DND-41 (cell line): ENCODE data around the gene TEX44.

Experiments used
- ATAC-seq: fragments of 200-7000 bp; cut with Tn5 transposase; 3 replicates; pipeline ENCODE4 v1.9.1; 2021; ENCODE audit warnings: low read depth; ENCODE audit not compliant: insufficient read depth
- DNase-seq: peaks from one replicate; pipeline ENCODE4 v3.0.0-alpha.2; 2020
- H2AFZ ChIP-seq: 2 replicates; pipeline ENCODE4 v1.6.0; 2012; ENCODE audit warnings: low read depth, low read length
- H3K27ac ChIP-seq: 2 replicates; pipeline ENCODE4 v1.5.1; 2012; ENCODE audit warnings: low read length, inconsistent platforms
- H3K27me3 ChIP-seq: fragments of 200-600 bp; sonication (generic); 2 replicates; pipeline ENCODE4 v1.6.0; 2012; ENCODE audit warnings: low read length, mild to moderate bottlenecking, inconsistent platforms; ENCODE audit not compliant: insufficient read depth, poor library complexity
- H3K36me3 ChIP-seq: 2 replicates; pipeline ENCODE4 v1.5.1; 2012; ENCODE audit warnings: low read length, inconsistent platforms; ENCODE audit not compliant: insufficient read depth
- H3K4me1 ChIP-seq: 2 replicates; pipeline ENCODE4 v1.5.1; 2012; ENCODE audit warnings: mild to moderate bottlenecking, low read length; ENCODE audit not compliant: insufficient read depth
- H3K4me2 ChIP-seq: 2 replicates; pipeline ENCODE4 v1.6.0; 2012; ENCODE audit warnings: mild to moderate bottlenecking, moderate library complexity, low read length, inconsistent platforms; ENCODE audit not compliant: insufficient read depth
- H3K4me3 ChIP-seq, 2 experiments: fragments of 200-600 bp in 1 of 2; shearing (Covaris generic) in 1 of 2; 2 replicates each; pipeline ENCODE4 v1.5.1; 2012 to 2016; ENCODE audit warnings: inconsistent platforms in 2 of 2, low read length in 2 of 2, mild to moderate bottlenecking in 2 of 2, low read depth in 1 of 2, moderate library complexity in 1 of 2
- H3K79me2 ChIP-seq: 2 replicates; pipeline ENCODE4 v1.6.0; 2012; ENCODE audit warnings: low read length, inconsistent platforms; ENCODE audit not compliant: insufficient read depth
- H3K9ac ChIP-seq: 2 replicates; pipeline ENCODE4 v1.6.0; 2012; ENCODE audit warnings: low read depth, mild to moderate bottlenecking, inconsistent platforms, low read length, moderate library complexity
- H3K9me3 ChIP-seq: 2 replicates; pipeline ENCODE4 v1.5.1; 2012; ENCODE audit warnings: low read length, moderate library complexity, mild to moderate bottlenecking, inconsistent platforms; ENCODE audit not compliant: insufficient read depth, severe bottlenecking
- H4K20me1 ChIP-seq: 2 replicates; pipeline ENCODE4 v1.6.0; 2012; ENCODE audit warnings: low read length; ENCODE audit not compliant: insufficient read depth
- EZH2 ChIP-seq: IDR thresholded peaks from 3 replicates; pipeline ENCODE4 v1.6.1; 2012; ENCODE audit warnings: borderline replicate concordance, low read depth, mild to moderate bottlenecking, moderate library complexity, low read length, inconsistent platforms; ENCODE audit not compliant: severe bottlenecking
- TF ChIP-seq, protein P1 (sequence below): IDR thresholded peaks from 2 replicates; pipeline ENCODE4 v1.5.1; 2012; ENCODE audit warnings: borderline replicate concordance, low read length, moderate library complexity, mild to moderate bottlenecking; ENCODE audit not compliant: poor library complexity, severe bottlenecking; ENCODE audit errors: extremely low read depth

TEX44 gene

GRCh38 chr2:231640641-231641111, 48.0 kb downstream of the TEX44 start:
- Histone ChIP-seq H3K36me3 (no peaks in the 10 kb centered on the region), H2AFZ (no peak overlapping the region), H3K9me3 (no peaks in the 10 kb centered on the region), H3K4me3 (no peak overlapping the region), H3K9ac (no peak overlapping the region), H3K27ac (no peak overlapping the region), H4K20me1 (no peaks in the 10 kb centered on the region), H3K79me2 (no peaks in the 10 kb centered on the region), H3K4me1 (0 out of 2 replicates have a peak, but pooled peaks cover 6% of the 10 kb centered on the region), H3K4me2 (no peak overlapping the region), H3K27me3 (no peaks in the 10 kb centered on the region)
- ATAC-seq (0 out of 3 replicates have a peak, but pooled peaks have one; percentile 25), DNase-seq (no peak)
- no peak for TF ChIP-seq EZH2
- TF ChIP-seq, protein P1, sequence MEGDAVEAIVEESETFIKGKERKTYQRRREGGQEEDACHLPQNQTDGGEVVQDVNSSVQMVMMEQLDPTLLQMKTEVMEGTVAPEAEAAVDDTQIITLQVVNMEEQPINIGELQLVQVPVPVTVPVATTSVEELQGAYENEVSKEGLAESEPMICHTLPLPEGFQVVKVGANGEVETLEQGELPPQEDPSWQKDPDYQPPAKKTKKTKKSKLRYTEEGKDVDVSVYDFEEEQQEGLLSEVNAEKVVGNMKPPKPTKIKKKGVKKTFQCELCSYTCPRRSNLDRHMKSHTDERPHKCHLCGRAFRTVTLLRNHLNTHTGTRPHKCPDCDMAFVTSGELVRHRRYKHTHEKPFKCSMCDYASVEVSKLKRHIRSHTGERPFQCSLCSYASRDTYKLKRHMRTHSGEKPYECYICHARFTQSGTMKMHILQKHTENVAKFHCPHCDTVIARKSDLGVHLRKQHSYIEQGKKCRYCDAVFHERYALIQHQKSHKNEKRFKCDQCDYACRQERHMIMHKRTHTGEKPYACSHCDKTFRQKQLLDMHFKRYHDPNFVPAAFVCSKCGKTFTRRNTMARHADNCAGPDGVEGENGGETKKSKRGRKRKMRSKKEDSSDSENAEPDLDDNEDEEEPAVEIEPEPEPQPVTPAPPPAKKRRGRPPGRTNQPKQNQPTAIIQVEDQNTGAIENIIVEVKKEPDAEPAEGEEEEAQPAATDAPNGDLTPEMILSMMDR: no peak

GRCh38 chr2:231642631-231643494, 50.2 kb downstream of the TEX44 start:
- H4K20me1 ChIP-seq: no peaks in the 10 kb centered on the region
- H3K27me3 ChIP-seq: no peaks in the 10 kb centered on the region
- 0 out of 2 replicates have a peak, but pooled peaks cover 6% of the 10 kb centered on the region for H3K4me1 ChIP-seq
- no peaks in the 10 kb centered on the region for H3K36me3 ChIP-seq
- no peak overlapping the region for H3K27ac ChIP-seq
- ATAC-seq (peak; percentile 84), DNase-seq (peak; percentile 53)
- H3K79me2 ChIP-seq: no peaks in the 10 kb centered on the region
- peak overlapping the region; percentile 39; the same call in 1 of the 2 replicates for H2AFZ ChIP-seq
- H3K9ac ChIP-seq: no peak overlapping the region
- TF ChIP-seq, protein P1: no peak
- TF ChIP-seq EZH2: no peak
- H3K4me3 ChIP-seq: no peak overlapping the region
- no peaks in the 10 kb centered on the region for H3K9me3 ChIP-seq
- H3K4me2 ChIP-seq: 0 out of 2 replicates have a peak overlapping the region, but pooled peaks have one; percentile 5

DNA sequence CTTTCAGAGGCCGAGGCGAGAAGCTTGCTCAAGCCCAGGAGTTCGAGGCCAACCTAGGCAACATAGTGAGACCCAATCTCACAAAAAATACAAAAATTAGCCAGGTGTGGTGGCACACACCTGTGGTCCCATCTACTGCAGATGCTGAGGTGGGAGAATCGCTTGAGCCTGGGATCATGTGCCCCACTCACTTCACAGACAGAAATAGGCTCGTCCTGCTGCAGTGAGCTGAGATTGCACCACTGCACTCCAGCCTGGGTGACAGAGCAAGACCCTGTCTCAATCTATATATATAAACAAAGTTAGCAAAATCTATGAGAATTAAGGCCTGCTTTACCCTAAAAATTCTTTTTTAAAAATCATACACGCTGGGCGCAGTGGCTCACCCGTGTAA, 50.8 kb downstream of the TEX44 start:
- no peak overlapping the region for H3K4me2 ChIP-seq
- H3K9me3 ChIP-seq: no peaks in the 10 kb centered on the region
- DNase-seq (no peak), ATAC-seq (no peak)
- no peak overlapping the region for H3K27ac ChIP-seq
- H2AFZ ChIP-seq: no peak overlapping the region
- 0 out of 2 replicates have a peak, but pooled peaks cover 6% of the 10 kb centered on the region for H3K4me1 ChIP-seq
- H3K36me3 ChIP-seq: no peaks in the 10 kb centered on the region
- H3K27me3 ChIP-seq: no peaks in the 10 kb centered on the region
- TF ChIP-seq EZH2: no peak
- TF ChIP-seq, protein P1: no peak
- H4K20me1 ChIP-seq: no peaks in the 10 kb centered on the region
- no peaks in the 10 kb centered on the region for H3K79me2 ChIP-seq
- H3K4me3 ChIP-seq: no peak overlapping the region
- H3K9ac ChIP-seq: no peak overlapping the region
